Skin of body (tissue), 2 donors: ENCODE results near the gene SLC32A1. TPM values are rescaled to one million over a fixed set of nuclear protein-coding genes. Genes with fewer than 3 reads are reported as not detected.
A peak's percentile ranks its signal among the peaks of the same experiment; 100 is the strongest.

Source experiments
- DNase-seq: peaks from one replicate; lab custom pipeline; 2025; lab: John Stamatoyannopoulos, UW
- total RNA-seq: library from RNA; depleted of rRNA; stranded (reverse); fragments of >200 nt; gene quantifications from one replicate; pipeline ENCODE4 v1.2.3, GENCODE V29; 2014

Gene SLC32A1
- total RNA-seq, 1 donor from 2014 or later = not detected

- no peak for DNase-seq
These were observed 1.0 kb downstream of the SLC32A1 start for GRCh38 chr20:38725148-38725901.

GRCh38 chr20:38725931-38726803 is 1.9 kb downstream of the SLC32A1 start:
- DNase-seq = no peak

DNA sequence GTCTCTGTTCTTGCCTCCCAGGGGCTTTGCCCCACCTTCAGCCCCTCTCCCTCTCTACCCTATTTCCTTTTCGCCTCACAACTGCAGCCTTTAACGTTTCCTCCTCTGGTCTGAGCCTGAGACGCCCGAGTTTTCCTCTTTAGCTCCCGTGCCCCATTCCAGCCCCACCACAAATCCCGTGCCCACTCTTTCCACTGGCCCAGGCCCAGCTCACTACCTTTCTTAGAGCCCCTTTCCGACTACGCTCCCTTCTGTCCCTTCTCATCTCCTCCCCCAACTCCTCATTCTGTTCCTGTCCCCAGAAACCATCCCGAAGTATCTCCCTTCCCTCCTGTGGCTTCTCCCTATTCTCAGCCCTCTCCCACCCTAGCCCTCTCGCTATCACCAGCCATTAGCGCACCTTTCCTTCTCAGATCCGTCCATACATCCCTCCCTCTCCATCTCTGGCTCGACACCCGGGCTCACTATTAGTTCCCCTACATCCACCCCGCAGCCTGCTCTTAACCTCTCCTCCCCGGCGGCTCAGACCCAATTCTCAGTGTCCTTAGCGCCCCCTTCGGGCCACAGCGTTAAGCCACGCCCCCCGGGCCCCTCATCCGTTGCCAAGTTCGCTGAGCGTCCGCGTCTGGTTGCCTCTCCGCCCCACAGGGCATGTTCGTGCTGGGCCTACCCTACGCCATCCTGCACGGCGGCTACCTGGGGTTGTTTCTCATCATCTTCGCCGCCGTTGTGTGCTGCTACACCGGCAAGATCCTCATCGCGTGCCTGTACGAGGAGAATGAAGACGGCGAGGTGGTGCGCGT is 2.7 kb downstream of the SLC32A1 start:
- no peak for DNase-seq

GRCh38 chr20:38727607-38728190 is 3.4 kb downstream of the SLC32A1 start:
- no peak for DNase-seq

DNA sequence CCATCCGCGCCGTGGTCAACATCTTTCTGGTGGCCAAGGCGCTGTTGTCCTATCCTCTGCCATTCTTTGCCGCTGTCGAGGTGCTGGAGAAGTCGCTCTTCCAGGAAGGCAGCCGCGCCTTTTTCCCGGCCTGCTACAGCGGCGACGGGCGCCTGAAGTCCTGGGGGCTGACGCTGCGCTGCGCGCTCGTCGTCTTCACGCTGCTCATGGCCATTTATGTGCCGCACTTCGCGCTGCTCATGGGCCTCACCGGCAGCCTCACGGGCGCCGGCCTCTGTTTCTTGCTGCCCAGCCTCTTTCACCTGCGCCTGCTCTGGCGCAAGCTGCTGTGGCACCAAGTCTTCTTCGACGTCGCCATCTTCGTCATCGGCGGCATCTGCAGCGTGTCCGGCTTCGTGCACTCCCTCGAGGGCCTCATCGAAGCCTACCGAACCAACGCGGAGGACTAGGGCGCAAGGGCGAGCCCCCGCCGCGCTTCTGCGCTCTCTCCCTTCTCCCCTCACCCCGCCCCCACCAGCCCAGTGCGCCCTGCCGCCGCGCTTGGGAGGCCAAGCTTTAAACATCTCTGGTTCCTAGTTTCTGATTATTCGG is 4.0 kb downstream of the SLC32A1 start:
- no peak for DNase-seq

DNA sequence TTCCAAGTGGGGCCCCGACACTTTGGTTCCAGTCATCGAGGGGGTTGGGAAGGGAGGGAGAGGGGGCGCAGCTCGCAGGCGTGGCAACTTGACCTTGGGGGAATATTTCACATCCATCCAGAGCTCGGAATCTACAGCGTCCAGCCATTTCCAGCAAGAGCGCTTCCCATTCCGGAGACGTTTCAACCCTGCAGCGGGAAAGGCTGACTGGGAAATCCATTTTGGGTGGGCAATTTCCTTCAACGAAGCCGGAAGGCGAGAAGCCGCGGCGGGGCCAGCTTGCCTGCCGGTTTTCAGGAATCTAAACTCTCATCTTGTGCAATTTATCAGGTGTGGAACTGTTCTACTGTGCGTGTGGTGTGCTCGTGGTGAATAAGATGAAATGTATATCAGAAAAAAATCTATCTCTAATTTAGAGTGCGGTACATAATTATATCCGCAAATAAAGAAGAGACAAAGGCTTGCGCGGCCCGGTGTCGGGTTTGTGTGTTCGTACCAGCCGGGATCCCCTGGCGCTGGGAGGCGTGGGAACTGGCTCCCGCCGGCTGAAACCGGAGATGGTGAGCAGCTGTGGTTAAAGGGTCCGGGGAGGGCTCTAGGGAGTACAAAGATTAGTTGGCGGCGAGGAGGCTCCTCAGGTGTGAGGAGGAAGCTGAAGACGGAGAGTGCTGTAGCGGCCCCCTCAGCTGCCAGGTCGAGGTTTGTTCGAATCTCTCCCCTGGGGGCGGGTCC is 4.8 kb downstream of the SLC32A1 start:
- no peak for DNase-seq

GRCh38 chr20:38729767-38730166 is 5.5 kb downstream of the SLC32A1 start:
- DNase-seq = no peak

GRCh38 chr20:38730167-38730988 is 6.1 kb downstream of the SLC32A1 start:
- DNase-seq = no peak

DNA sequence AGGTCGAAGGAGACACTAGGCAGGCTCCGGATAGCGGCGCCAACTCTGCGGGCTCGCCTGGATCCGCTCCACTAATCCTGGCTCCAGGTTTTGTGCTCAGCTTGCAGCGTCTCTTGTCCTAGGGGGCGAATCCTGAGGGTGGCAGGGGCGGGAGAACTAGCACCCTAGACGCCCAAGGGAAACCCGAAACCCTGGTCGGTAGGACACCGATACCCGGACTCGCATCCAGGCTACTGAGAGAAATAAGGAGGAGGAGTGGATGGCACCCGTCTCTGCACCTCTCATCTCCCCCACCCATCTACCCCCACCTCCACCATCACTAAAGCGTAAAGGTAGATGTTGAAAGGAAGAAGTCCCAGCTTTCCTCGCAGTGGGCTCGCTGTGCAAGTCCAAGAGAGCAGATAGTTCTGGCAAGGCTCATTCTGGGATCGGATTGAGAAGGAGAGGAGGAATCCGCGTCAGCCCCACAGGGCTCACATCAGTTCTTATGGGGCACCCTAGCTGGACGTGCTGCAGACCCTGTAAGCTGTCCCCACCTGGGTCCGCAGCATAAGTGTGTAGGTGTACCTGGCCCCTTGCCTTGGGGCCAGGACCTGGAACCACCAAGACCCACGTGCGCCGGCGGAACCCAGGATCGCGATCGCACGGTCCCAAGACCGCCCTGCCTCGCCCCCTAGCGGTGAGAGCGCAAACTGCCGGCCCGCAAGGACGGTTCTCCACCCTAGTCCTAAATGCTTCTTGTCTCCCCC is 6.9 kb downstream of the SLC32A1 start:
- DNase-seq = no peak

DNA sequence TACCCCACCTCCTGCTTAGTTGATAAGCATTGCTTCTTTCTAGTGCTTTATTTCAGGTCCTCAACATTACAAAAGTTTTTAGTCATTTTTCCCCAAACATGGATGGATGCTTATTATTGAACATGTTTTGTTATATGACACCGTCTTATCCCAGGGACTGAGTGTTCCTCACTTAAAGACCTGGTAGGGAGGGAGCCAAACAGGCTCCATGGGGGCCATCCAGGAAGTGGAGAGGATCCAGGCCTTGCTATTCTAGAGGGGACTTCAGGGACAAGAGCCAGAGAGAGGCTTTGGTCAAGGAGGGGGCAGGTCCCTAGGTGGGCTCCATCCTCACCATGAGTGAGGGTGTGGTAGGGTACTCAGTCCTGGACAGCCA is 7.4 kb downstream of the SLC32A1 start:
- no peak for DNase-seq

GRCh38 chr20:38732981-38733380 is 8.7 kb downstream of the SLC32A1 start:
- no peak for DNase-seq

DNA sequence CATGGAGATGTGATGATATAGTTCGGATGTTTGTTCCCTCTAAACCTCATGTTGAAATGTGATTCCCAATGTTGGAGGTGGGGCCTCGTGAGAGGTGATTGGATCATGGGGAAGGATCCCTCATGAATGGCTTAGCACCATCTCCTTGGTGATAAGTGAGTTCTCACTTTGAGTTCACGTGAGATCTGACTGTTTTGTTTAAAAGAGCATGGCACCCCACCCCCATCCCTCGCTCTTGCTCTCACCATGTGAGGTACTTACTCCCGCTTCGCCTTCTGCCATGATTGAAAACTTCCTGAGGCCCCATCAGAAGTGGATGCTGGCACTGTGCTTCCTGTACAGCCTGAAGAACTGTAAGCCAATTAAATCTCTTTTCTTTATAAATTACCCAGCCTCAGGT is 10.9 kb downstream of the SLC32A1 start:
- DNase-seq = no peak

- DNase-seq = no peak
These were observed 13.6 kb downstream of the SLC32A1 start for GRCh38 chr20:38737887-38738286.

- no peak for DNase-seq
These were observed 21.5 kb downstream of the SLC32A1 start for GRCh38 chr20:38745757-38746156.

GRCh38 chr20:38747495-38748096 is 23.3 kb downstream of the SLC32A1 start:
- DNase-seq = no peak

DNA sequence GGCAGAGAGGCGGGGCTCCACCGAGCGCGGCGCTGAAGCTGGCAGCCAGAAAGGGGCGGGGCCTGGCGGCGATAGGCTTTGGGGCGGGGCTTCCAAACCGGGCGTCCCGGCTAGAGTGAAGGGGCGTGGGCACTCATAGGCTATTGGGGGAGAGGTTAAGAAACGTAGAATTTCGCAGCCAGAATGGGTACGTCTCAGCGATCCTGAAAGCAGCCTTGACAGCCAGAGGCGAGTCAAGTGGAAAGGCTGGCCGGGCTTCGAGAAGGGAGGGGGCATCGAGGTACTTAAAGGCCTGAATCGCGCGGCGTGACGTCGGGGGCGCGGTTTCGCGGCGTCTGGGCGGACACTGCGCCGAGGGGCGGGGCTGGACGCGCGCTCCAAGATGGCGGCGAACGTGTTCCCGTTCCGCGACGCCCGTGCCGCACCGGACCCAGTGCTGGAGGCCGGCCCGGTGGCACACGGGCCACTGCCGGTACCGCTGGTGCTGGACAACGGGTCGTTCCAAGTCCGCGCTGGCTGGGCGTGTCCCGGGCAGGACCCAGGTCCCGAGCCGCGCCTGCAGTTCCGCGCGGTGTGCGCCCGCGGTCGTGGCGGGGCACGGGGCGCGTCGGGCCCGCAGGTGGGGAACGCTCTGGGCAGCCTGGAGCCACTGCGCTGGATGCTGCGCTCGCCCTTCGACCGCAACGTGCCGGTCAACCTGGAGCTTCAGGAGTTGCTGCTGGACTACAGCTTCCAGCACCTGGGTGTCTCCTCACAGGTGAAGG is 24.0 kb downstream of the SLC32A1 start, which contains the start of gene ACTR5:
ACTR5 (plus strand) TSS at position 364 of the 764 bp plus-strand sequence; CDS start at position 383, 19 bp downstream.
- DNase-seq = peak; percentile 80

- DNase-seq = no peak
These were observed 24.5 kb downstream of the SLC32A1 start for GRCh38 chr20:38748861-38749149.
